HG03342 (cell line): ENCODE measurements around the gene MCM3AP.

Experiments used
- ATAC-seq: cut with Tn5 transposase; IDR thresholded peaks from one replicate; pipeline ENCODE4 v1.9.1; 2021; ENCODE audit warnings: mild to moderate bottlenecking, moderate library complexity; ENCODE audit not compliant: unreplicated experiment

MCM3AP gene

DNA sequence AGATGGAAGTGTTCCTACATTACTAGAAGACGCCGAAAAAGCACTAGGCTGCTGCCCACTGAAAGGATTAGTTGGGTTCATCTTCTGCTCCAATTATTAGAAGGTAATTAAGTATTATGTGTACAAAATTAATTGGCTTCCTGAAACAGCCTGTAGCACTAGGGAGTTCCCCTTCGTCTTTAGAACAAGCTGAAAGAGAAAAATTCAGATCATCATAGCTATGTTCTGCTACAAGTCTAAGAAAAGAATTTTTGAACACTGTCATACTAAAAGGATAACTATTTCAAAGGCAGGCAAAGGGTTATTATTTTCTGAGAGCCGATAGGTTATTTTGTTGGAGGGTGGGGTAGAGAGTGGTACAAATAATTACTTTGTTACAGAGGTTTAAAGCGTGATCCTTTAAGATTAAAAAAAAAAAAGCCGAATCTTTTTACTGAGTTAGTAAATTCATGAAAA lies at the start of gene MCM3AP:
TSS of gene MCM3AP (minus strand) at position 406 of the 456 bp plus-strand sequence. CDS start at position 81, 325 bp downstream.
- ATAC-seq = no peak

DNA sequence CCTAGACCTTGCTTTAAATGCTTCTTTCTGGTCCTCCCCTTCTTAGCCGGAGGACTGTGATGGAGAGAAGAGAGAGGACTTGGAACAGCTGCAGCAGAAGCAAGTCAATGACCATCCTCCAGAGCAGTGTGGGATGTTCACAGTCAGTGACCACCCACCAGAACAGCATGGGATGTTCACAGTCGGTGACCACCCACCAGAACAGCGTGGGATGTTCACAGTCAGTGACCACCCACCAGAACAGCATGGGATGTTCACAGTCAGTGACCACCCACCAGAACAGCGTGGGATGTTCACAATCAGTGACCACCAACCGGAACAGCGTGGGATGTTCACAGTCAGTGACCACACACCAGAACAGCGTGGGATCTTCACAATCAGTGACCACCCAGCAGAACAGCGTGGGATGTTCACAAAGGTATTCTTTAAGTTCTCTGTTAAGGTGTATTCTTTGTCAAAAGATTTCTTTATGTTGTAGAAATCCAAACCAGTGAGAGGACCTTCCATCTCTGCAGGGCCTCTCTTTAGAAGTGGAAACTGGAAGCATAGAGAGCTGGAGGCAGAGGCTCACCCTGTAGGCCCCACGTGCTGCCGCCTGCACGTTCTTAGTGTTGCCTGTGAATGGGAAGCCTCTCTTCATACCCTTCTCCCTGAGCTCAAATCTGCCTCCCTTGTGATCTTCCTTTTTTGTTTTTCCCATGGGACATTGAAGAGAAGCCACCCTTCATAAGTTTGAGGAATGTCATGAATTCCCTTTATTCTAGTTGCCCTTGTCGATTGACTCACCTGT lies 49.1 kb upstream of the MCM3AP start:
- ATAC-seq = no peak

DNA sequence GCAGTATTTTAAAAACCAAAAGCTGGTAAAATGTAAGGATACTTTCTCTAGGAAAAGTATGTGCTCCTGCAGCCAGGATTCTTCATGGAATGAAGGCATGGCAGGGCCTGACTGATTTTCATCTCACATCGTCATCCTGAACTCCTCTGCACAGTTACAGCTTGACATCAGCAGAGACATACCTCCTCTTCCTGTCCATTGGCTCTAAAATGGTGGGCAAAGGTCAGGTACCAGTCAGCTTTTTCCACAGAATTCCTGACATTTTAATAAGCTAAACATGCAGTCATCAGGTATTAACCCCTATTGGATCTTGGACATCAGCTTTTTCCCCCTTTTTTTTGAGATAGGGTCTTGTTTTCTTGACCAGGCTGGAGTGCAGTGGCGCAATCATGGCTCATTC lies 44.4 kb upstream of the MCM3AP start:
- ATAC-seq = no peak

DNA sequence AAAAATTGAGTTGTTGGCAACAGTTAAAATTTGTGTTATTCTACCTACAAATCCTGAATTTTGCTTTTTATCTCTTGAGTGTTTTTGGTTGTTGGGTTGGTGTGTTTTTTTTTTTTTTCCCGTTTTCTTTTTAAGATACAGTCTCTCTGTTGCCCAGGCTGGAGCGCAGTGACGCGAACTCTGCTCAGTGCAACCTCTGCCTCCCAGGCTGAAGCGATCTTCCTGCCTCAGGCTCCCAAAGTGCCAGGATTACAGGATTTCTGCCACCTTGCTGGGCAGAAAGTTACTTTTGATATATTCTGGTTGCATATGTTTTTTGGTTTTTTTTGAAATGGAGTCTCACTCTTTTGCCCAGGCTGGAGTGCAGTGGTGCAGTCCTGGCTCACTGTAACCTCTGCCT lies 42.7 kb upstream of the MCM3AP start:
- no peak for ATAC-seq

DNA sequence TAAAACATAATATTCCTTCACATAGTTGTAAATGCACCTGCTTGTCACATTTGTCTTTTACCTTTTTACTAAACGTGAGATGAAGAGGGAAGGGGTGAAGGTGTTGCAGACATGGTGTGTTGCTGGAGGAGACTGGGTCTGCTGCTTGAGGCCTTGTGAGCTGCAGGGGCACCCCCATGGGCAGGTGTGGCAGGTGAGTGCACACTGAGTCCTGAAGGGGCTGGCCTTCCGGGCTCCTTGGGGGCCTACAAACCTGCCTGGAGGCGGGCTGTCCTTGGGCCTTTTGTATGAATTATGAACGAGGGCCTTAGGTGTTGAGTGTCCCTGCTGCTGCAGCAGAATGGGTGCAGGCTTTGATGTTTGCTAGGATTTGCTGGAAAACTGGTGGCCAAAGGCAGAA lies 42.3 kb upstream of the MCM3AP start:
- ATAC-seq = no peak

DNA sequence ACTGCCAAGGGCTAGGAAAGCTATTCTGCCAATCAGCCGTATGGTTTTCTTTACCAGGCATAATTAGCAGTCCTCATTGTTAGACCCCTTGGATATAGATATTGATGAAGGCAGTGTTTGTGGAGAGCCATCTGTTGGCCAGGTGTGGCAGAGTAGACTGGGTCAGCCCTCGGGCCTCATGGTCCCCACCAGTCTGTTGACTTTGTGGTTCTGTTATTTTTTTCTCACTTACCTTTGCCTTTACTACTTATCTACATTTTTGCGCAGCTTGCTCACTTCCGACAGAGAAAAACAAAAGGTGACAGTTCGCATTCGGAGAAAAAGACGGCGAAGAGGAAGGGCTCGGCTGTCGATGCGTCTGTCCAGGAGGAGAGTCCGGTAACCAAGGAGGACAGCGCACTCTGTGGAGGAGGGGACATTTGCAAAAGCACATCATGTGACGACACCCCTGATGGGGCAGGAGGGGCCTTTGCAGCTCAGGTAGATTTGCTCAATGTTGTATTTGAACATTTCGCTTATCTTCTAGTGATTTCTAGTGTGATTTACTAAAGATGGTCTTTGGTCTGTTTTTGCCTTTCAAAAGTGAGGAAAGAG lies 40.8 kb upstream of the MCM3AP start:
- ATAC-seq = no peak

DNA sequence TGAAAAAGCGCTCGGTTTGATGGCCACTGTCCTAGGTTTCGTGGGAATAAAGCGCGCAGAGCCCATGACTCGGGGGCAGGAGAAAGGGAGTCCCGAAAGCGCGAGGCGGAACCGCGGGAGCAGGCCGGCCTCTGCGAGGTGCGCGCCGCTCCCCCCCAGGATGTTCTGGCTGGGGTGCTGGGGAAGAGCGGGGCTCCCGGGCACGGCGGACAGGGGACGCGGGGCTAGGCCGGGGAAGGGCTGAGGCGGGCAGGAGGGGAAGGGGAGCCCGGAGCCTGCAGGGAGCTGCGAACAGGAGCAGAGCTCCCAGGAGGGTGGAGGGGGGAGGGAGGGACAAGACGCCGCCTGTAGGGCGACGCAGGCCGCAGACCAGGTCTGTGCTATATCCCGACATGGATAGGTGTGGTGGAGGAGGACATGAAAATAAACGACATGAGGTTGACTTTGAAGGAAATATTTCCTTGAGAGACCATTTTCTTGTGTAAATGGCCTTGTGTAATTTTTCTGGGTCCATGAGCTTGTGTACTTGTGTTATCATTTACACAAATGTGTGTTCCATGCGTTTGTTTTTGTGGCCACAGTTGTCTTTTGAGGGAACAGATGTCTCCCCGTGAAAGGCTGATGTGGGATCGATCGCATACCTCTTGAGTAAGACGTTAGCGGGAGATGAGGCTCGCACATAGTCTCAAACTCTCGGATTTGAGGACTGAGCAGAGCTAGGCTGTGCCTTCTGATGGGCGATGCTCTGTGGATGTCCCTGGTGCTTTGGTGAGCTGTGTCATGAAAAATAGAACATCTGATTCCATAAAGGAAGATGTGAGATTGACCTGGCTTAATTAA lies 39.9 kb upstream of the MCM3AP start:
- no peak for ATAC-seq

DNA sequence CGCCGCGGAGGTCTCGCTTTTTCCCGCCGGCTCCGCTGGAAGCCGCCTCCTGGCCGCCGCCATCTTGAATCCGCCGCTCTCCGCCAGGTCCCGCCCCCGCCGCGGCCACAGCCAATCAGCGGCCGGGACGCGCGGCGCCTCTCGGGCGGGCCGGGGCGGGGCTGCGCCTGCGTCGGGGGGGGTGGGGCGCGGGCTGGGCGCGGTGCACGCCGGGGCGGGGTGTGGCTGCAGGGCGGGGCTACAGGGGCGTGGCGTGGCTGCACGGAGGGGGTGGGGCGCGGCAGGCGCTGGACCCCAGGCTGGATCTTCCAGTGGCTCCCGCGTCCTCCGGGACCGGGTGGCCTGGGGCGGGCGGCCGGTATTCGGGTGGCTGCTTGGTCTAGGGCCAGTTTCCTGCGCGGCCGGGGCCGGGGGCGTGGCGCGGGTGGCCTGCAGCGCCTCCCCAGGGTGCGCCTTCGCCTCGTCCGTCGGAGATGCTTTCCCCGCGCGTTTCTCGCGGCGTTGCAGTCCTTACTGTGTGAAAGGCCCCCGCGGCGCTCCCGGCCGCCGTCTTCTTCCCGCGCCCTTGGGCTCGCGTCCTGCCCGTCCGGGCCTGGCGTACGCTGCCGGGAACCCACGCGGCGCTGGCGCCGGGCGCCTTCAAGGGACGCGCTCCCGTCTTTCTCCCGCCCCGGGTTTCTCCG lies 39.1 kb upstream of the MCM3AP start:
- peak; percentile 45 for ATAC-seq

DNA sequence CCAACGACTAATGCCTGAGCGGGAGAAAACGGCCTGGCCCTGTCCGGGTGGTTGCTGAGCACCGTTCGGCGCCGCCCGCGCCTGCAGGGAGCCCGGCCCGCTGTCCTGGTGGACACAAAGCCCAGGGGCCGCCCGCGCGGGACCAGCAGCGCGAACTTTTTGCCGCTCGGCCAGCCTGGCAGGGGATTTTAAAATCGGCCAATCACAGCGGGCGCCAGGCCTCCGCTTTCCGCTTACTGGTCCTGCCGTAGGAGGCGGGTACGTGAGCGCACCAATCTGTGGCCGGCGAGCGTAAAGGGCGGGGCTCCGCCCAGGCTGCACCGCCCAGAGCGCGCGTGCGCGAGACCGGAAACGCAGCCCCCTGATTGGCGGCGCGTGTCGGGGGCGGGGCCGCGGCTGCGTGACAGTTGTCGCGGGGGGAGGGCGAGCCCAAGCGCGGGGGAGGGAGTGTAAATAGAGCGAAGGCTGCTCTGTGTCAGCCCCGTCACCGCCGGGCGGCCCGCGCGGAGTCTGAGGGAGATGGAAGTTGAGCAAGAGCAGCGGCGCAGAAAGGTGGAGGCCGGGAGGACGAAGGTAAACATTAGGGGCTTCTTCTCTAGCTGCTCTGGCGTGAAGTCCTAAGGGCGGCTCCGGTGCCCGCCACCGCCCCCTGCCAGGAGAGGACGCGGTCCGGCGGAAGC lies 38.4 kb upstream of the MCM3AP start, which contains the start of the genes C21orf58 and PCNT:
TSS of gene C21orf58 (minus strand) at position 161 of the 680 bp plus-strand sequence. CDS start 1,132 bp downstream, outside the sequence.
TSS of gene PCNT (plus strand) at position 447 of the 680 bp plus-strand sequence. CDS start at position 520, 73 bp downstream.
- peak; percentile 80 for ATAC-seq

DNA sequence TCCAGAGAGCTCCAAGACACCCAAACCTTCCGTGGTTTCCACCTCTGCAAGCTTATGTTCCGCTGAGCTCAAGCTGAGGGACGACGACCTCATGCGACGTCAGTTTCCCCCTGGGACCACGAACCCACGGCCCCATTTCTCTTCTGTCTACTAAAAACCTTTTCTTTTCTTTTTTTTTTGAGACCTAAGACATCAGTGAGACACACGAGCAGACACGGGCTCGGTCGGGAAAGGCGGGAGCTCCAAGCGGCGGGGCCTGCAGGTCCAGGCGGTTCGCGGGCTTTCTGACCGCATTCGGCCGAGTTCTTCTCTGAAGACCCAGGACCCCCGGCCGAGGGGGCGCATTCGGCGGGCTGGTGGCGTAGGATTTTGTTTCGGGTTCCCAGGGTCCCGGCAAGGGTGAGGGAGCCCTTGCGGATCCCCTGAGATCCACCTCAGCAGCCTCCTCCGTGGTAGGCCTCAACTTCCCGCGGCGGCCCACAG lies 37.9 kb upstream of the MCM3AP start:
- peak; percentile 11 for ATAC-seq

DNA sequence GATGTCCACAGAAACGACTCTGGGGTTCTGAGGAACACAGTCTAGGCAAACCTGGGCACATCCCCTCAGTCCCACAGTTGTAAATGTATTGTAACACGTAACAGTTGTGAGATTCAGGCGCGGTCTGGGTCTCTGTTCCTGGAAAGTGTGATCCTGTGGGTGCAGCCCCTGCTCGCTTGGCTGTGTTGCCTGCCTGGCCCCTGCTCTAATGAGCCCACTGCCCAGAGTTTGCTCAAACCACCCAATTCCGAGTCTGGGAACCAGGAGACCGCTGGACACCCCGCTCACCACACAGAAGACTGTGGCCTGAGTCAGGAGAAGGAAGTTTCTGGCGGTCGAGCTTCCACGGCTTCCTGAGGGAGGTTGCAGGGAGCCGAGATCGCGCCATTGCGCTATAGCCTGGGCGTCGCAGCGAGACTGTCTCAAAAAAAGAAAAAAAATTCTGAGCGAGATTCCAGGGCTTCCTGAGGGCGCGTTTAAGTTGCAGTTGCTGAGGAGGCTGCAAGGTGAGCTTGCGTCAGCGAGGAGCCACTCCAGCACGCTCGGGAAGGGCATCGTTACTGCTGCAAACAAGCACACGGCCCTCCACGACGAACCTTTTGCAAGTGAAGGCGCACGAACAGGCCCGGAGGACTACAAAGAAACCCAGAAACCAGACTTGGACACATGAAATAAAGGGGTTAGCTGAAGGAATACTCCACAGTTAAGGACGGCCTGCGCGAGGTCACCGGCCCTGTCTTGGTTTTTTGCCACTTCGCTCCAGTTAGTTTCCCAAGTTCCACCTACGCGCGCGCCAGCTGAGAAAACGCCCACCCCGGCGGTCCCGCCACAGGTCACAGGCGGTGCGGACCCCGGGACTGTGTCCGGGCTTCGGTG lies 37.2 kb upstream of the MCM3AP start:
- ATAC-seq = no peak

DNA sequence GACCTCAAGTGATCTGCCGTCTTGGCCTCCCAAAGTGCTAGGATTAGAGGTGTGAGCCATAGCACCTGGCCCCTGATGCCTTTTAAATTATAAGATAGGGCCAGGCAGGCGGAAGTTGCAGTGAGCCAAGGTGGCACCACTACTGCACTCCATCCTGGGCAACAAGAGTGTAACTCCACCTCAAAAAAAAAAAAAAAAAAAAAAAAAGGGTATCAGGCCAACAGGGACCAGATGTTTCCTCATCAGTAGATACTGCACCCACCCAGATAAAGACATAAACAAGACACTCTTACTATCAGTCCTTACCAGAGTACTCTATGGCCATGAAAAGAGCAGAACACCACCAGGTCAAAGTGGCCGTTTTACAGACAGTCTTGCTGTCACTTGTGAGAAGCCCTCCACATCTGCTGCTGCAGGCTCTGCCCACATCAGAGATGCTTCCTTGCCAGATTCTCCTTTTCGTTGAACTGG lies 35.0 kb upstream of the MCM3AP start:
- no peak for ATAC-seq

DNA sequence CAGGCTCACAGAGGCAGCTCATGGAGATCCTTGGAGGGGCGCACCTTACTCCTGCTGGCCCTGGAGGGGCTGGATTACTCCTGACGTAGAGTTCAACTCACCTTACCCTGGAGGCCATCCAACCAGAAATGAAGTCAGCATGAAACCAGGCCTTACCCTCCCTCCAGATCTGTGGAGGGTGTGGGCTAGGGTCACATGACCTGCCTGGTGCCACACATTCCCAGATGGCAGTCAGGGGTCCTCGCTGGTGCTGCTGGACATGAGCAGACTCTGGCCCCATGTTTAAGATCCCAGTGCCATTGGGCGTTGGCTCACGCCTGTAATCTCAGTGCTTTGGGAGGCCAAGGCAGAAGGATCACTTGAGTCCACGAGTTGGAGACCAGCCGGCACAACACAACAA lies 33.8 kb upstream of the MCM3AP start:
- no peak for ATAC-seq

DNA sequence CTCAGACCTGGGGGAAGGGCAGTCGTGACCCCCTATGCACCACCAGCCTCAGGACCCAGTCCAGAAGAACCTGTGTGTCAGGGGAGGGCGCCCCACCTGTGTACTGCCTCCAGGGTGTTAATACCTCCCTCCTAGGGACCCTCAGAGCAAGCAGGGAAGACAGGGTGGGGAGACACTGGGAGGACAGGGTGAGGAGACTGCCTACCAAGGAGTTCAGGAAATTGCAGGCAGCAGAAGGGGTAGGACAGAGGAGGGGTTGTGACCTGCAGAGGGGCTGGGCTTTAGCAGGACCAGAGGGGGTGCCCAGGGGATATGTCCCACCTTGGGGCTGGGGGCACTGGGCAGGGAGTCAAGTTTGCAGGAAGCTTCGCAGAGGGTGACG lies 33.0 kb upstream of the MCM3AP start:
- no peak for ATAC-seq

DNA sequence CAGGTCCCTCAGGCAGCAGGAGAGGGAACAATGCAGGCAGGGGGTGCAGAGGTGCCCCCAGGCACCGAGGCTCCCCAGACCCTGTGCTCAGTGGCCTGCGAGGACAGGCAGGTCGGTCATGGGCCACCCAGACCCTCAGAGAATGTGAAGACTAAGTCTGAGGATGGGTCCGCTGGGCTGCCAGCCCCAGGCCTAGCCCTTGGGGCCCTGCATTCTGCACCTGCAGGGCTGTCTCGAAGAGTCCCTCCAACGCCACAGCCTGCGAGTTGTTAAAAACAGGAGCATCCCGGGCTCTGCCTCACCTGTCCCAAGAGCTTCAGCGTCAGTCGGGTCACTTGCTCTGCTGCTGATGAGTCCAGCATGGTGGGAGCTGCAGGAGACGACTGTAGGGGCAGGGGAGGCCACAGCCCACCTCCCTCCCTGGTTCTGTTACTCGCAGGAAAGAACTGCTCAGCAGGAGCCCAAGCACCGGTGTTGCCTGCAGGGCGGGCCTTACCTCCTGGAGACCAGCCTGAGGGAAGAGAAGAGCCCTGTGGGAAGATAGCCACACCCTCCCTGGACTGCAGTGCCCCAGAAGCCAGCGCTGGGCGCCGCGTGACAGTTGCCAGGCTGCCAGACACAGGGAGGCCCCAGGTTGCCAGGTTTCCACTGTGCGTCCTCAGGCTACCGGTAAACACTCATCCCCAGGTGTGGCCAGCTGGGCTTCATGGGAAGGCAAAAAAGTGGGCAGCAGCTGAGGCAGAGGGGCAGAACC lies 32.5 kb upstream of the MCM3AP start:
- ATAC-seq = no peak

DNA sequence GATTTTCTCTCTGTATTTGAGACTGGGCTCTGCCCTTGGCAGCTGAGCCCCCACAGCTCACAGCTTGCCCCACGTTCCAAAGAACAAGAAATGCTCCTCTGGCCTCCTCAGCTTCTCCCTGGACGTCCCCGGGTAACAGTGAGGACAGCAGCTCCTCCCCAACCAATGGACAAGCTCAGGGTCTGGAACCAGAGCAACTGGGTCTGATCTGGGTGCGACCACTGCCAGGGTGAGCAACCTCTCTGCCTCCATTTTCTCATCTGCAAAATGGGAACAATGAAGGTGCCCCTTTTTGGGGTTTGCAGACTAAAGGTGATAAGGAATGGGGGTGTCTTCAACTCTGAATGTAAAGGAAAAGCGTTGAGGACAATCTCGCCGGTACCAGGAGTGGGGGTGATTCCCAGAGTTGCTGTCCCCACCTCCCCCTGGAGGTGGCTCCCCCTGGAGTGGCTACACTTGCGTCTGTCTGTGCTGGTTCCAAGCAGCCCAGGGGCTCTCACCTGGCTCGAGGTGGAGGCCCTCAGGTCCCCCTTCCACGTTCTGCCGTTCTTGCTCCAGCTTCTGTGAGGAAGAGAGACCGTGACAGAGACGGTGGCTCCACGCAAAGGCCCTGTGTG lies 31.4 kb upstream of the MCM3AP start:
- ATAC-seq = no peak

DNA sequence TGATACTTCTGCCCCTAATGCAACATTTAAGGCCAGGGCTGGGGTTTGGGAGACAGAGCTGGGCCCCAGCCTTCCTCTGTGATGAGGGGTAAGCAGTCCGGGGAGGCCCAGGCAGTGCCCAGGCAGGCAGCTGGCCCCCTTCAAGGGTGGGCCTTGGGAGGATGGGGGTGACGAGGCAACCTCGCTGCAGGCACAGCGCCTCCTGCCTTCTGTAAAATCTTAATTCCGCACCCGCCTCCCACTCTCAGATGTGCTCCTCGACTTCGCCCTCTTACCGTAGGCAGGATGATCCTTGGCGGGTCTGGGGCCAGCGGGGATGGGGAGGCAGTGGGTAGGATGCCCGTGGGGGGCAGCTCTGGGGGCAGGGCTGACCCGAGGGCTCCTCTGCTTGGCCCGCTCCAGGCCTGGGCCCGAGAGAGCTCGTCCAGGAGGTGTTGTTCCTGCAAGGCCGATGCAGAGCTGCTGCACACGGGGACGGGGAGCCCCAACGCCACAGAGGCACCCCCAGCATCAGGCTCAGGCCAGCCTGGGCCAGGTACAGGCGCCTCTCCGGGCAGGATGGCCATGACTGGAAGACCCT lies 29.1 kb upstream of the MCM3AP start:
- ATAC-seq = no peak
